ENCODE results near the gene RPP40.
"Not testable (repeated sequence)": the region's sequence is repeated elsewhere in the genome, so short reads cannot be mapped to it uniquely, and the experiment has no call there.

RPP40 gene

GRCh38 chr6:5003604-5004372 lies at the start of gene RPP40:
Gene RPP40, minus strand, starts transcription at chr6:5004037. Its CDS starts 35 bp downstream, at chr6:5004002.
- peak; percentile 85 for DNase-seq

GRCh38 chr6:5053038-5053437 lies 49.2 kb upstream of the RPP40 start:
- DNase-seq: no peak

GRCh38 chr6:5051394-5051793 lies 47.6 kb upstream of the RPP40 start:
- no peak for DNase-seq

- DNase-seq: no peak
Measured at GRCh38 chr6:5050009-5050408, 46.2 kb upstream of the RPP40 start.

GRCh38 chr6:5046430-5046829 lies 42.6 kb upstream of the RPP40 start:
- no peak for DNase-seq

- DNase-seq: no peak
Measured at GRCh38 chr6:5045416-5045815, 41.6 kb upstream of the RPP40 start.

- DNase-seq: no peak
Measured at GRCh38 chr6:5044866-5045265, 41.0 kb upstream of the RPP40 start.

GRCh38 chr6:5042436-5042835 lies 38.6 kb upstream of the RPP40 start:
- DNase-seq: no peak

- DNase-seq: no peak
Measured at GRCh38 chr6:5041955-5042354, 38.1 kb upstream of the RPP40 start.

GRCh38 chr6:5036269-5036668 lies 32.4 kb upstream of the RPP40 start:
- DNase-seq: peak; percentile 23

- DNase-seq: no peak
Measured at GRCh38 chr6:5034736-5035135, 30.9 kb upstream of the RPP40 start.

GRCh38 chr6:5034328-5034727 lies 30.5 kb upstream of the RPP40 start:
- DNase-seq: no peak

GRCh38 chr6:5033214-5033904 lies 29.5 kb upstream of the RPP40 start:
- DNase-seq: not testable (repeated sequence)

- DNase-seq: not testable (repeated sequence)
Measured at GRCh38 chr6:5032706-5033105, 28.9 kb upstream of the RPP40 start.

- no peak for DNase-seq
Measured at GRCh38 chr6:5031150-5031549, 27.3 kb upstream of the RPP40 start.

- peak; percentile 43 for DNase-seq
Measured at GRCh38 chr6:5030596-5031136, 26.8 kb upstream of the RPP40 start.

GRCh38 chr6:5029609-5030008 lies 25.8 kb upstream of the RPP40 start:
- DNase-seq: no peak

- DNase-seq: no peak
Measured at GRCh38 chr6:5028921-5029320, 25.1 kb upstream of the RPP40 start.

- DNase-seq: no peak
Measured at GRCh38 chr6:5028301-5028700, 24.5 kb upstream of the RPP40 start.

GRCh38 chr6:5025911-5026819 lies 22.3 kb upstream of the RPP40 start:
- peak; percentile 1 for DNase-seq

- no peak for DNase-seq
Measured at GRCh38 chr6:5023923-5024322, 20.1 kb upstream of the RPP40 start.

- no peak for DNase-seq
Measured at GRCh38 chr6:5020142-5020541, 16.3 kb upstream of the RPP40 start.

GRCh38 chr6:5014072-5014561 lies 10.3 kb upstream of the RPP40 start:
- no peak for DNase-seq

All from DMS153 (cell line).